A549 (cell line): Measurements from ENCODE around the gene NGLY1. TPM values are rescaled to one million over a fixed set of nuclear protein-coding genes. Genes with fewer than 3 reads are reported as not detected.

ENCODE experiments used
- ATAC-seq, 2 experiments: fragments of 200-7000 bp in 1 of 2; fragments of >200 bp in 1 of 2; cut with Nextera tagmentation in 1 of 2; cut with Tn5 transposase in 1 of 2; 3 replicates each; pipeline versions ENCODE4 v1.8.0 to v1.9.1; 2018 to 2020; ENCODE audit warnings: mild to moderate bottlenecking in 1 of 2, moderate library complexity in 1 of 2
- CTCF ChIA-PET: fragments of 300-600 bp; sonication (Branson Sonifier 250); formaldehyde crosslinking; extraction: SDS; loops from one replicate; lab custom pipeline; 2021; ENCODE audit warnings: antibody characterized with exemption, inconsistent platforms; lab: Yijun Ruan, JAX
- POLR2A ChIA-PET: fragments of 350-600 bp; formaldehyde crosslinking; extraction: SDS; loops from one replicate; lab custom pipeline; 2021; ENCODE audit warnings: antibody characterized with exemption, inconsistent platforms; lab: Yijun Ruan, JAX
- DNase-seq, 2 experiments: peaks; one replicate each; pipeline versions ENCODE4 v3.0.0 to v3.0.0-alpha.2; 2011 to 2016; ENCODE audit warnings: low read depth in 1 of 2, low spot score in 1 of 2
- FAIRE-seq: peaks from 2 replicates; lab custom pipeline; 2011; peaks lifted over from hg19 to GRCh38; lab: Jason Lieb, UNC
- H3K27ac ChIP-seq, 2 experiments: fragments of >200 bp; sonication (Bioruptor Twin); formaldehyde crosslinking; 3 replicates each; pipeline ENCODE4 v1.5.1; 2016 to 2017
- H3K4me1 ChIP-seq: fragments of >200 bp; sonication (Bioruptor Twin); formaldehyde crosslinking; 3 replicates; pipeline ENCODE4 v1.6.1; 2016
- H3K4me2 ChIP-seq: fragments of >200 bp; sonication (Bioruptor Twin); formaldehyde crosslinking; 3 replicates; pipeline ENCODE4 v1.6.1; 2016
- H3K4me3 ChIP-seq: fragments of >200 bp; sonication (Bioruptor Twin); formaldehyde crosslinking; 3 replicates; pipeline ENCODE4 v1.5.1; 2016
- H3K9me3 ChIP-seq: fragments of >200 bp; sonication (Bioruptor Twin); formaldehyde crosslinking; 3 replicates; pipeline ENCODE4 v1.6.1; 2016
- ATOH8 ChIP-seq: fragments of 250-450 bp; sonication (Bioruptor Pico); IDR thresholded peaks from 2 replicates; pipeline ENCODE4 v1.5.0; 2020; ENCODE audit warnings: low read depth, mild to moderate bottlenecking, moderate library complexity
- CBX2 ChIP-seq: fragments of 200-600 bp; sonication (generic); IDR thresholded peaks from 2 replicates; pipeline ENCODE4 v1.6.1; 2016; ENCODE audit warnings: low read depth, mild to moderate bottlenecking, borderline replicate concordance
- CEBPB ChIP-seq, 2 experiments: fragments of >200 bp in 1 of 2; sonication (Bioruptor Twin) in 1 of 2; formaldehyde crosslinking in 1 of 2; IDR thresholded peaks; 2 replicates each; pipeline ENCODE4 v1.6.1; 2012 to 2016
- CTCF ChIP-seq: fragments of >200 bp; sonication (Bioruptor Twin); formaldehyde crosslinking; IDR thresholded peaks from 3 replicates; pipeline ENCODE4 v1.5.1; 2016
- EP300 ChIP-seq, 2 experiments: fragments of >200 bp; sonication (Bioruptor Twin); formaldehyde crosslinking; IDR thresholded peaks; 2 replicates in 1 of 2; 3 replicates in 1 of 2; pipeline ENCODE4 v1.6.1; 2016 to 2017
- ESRRA ChIP-seq: fragments of 150-350 bp; IDR thresholded peaks from 2 replicates; pipeline ENCODE4 v1.6.1; 2014; ENCODE audit warnings: mild to moderate bottlenecking, low read length, borderline replicate concordance
- HOXB13 ChIP-seq: fragments of 250-450 bp; sonication (Bioruptor Pico); IDR thresholded peaks from 2 replicates; pipeline ENCODE4 v1.5.0; 2020; ENCODE audit warnings: low read depth, mild to moderate bottlenecking, moderate library complexity
- KDM5A ChIP-seq: fragments of 200-600 bp; sonication (generic); IDR thresholded peaks from 2 replicates; pipeline ENCODE4 v1.6.1; 2016; ENCODE audit warnings: antibody characterized with exemption, mild to moderate bottlenecking
- MAFK ChIP-seq: fragments of 450-650 bp; IDR thresholded peaks from 2 replicates; pipeline ENCODE4 v1.6.1; 2014; ENCODE audit not compliant: partially characterized antibody
- NPAS2 ChIP-seq: fragments of 250-450 bp; sonication (Bioruptor Pico); IDR thresholded peaks from 2 replicates; pipeline ENCODE4 v1.8.0; 2022; ENCODE audit warnings: mild to moderate bottlenecking, moderate library complexity, borderline replicate concordance
- PBX3 ChIP-seq: IDR thresholded peaks from 2 replicates; pipeline ENCODE4 v1.6.1; 2012
- RAD21 ChIP-seq, 2 experiments: fragments of >200 bp in 1 of 2; sonication (Bioruptor Twin) in 1 of 2; formaldehyde crosslinking in 1 of 2; IDR thresholded peaks in 1 of 2; conservative IDR thresholded peaks in 1 of 2; 2 replicates in 1 of 2; 3 replicates in 1 of 2; pipeline ENCODE4 v1.6.1; 2012 to 2018; ENCODE audit warnings: inconsistent platforms in 1 of 2
- RCOR1 ChIP-seq: fragments of 150-350 bp; IDR thresholded peaks from 2 replicates; pipeline ENCODE4 v1.6.1; 2014; ENCODE audit warnings: antibody characterized with exemption, low read length, low read depth
- RNF2 ChIP-seq: fragments of 200-600 bp; sonication (generic); IDR thresholded peaks from 2 replicates; pipeline ENCODE4 v1.6.1; 2016; ENCODE audit warnings: low read depth, mild to moderate bottlenecking, antibody characterized with exemption, moderate library complexity, borderline replicate concordance
- SMC3 ChIP-seq: fragments of >200 bp; sonication (Bioruptor Twin); formaldehyde crosslinking; IDR thresholded peaks from 3 replicates; pipeline ENCODE4 v1.6.1; 2018; ENCODE audit warnings: inconsistent platforms
- TP53 ChIP-seq: fragments of 250-450 bp; sonication (Bioruptor Pico); IDR thresholded peaks from 2 replicates; pipeline ENCODE4 v1.5.0; 2021; ENCODE audit warnings: mild to moderate bottlenecking, moderate library complexity
- ZSCAN20 ChIP-seq: fragments of 250-450 bp; sonication (Bioruptor Pico); IDR thresholded peaks from 2 replicates; pipeline ENCODE4 v1.8.0; 2022; ENCODE audit warnings: mild to moderate bottlenecking, moderate library complexity
- WGBS: methylation state at CpG from one replicate; pipeline ENCODE4 v1.1.6; 2017; ENCODE audit errors: missing lambda C conversion rate; 5-methylcytosine and 5-hydroxymethylcytosine counted together
- polyA plus RNA-seq, 4 experiments: library from polyadenylated mRNA; depleted of rRNA in 3 of 4; stranded (reverse); fragments of >200 nt; fragmentation: RNase III in 1 of 4; extraction: RNeasy Plus Mini Kit Qiagen cat#74134 plus additional on column Dnase treatment in 1 of 4; gene quantifications; 2 replicates in 3 of 4; 3 replicates in 1 of 4; pipeline ENCODE4 v1.2.3, GENCODE V29; 2011 to 2017
- TF ChIP-seq, protein P1 (sequence below): fragments of >200 bp; sonication (Bioruptor Twin); formaldehyde crosslinking; IDR thresholded peaks from 2 replicates; pipeline ENCODE4 v1.6.1; 2016
- TF ChIP-seq, protein P2 (sequence below): fragments of 200-600 bp; sonication (generic); IDR thresholded peaks from 2 replicates; pipeline ENCODE4 v1.6.1; 2016; ENCODE audit warnings: antibody characterized with exemption, mild to moderate bottlenecking, moderate library complexity
- TF ChIP-seq, protein P3 (sequence below): fragments of >200 bp; sonication (Bioruptor Twin); formaldehyde crosslinking; IDR thresholded peaks from 3 replicates; pipeline ENCODE4 v1.6.1; 2016

The NGLY1 gene
- polyA plus RNA-seq, 2 of the 4 experiments (the other 2 are of a cell fraction): 25.2 to 29.2 TPM

GRCh38 chr3:25725810-25726209 is 57.4 kb downstream of the NGLY1 start (continued):
- no peak for TF ChIP-seq NPAS2 (CRISPR knock-in tag)
- TF ChIP-seq, protein P1, sequence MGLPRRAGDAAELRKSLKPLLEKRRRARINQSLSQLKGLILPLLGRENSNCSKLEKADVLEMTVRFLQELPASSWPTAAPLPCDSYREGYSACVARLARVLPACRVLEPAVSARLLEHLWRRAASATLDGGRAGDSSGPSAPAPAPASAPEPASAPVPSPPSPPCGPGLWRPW: no peak
- TF ChIP-seq TP53 (CRISPR knock-in tag): no peak
- no peak for TF ChIP-seq CEBPB (IDR thresholded peaks at IDR 0.05)
- TF ChIP-seq, protein P2, sequence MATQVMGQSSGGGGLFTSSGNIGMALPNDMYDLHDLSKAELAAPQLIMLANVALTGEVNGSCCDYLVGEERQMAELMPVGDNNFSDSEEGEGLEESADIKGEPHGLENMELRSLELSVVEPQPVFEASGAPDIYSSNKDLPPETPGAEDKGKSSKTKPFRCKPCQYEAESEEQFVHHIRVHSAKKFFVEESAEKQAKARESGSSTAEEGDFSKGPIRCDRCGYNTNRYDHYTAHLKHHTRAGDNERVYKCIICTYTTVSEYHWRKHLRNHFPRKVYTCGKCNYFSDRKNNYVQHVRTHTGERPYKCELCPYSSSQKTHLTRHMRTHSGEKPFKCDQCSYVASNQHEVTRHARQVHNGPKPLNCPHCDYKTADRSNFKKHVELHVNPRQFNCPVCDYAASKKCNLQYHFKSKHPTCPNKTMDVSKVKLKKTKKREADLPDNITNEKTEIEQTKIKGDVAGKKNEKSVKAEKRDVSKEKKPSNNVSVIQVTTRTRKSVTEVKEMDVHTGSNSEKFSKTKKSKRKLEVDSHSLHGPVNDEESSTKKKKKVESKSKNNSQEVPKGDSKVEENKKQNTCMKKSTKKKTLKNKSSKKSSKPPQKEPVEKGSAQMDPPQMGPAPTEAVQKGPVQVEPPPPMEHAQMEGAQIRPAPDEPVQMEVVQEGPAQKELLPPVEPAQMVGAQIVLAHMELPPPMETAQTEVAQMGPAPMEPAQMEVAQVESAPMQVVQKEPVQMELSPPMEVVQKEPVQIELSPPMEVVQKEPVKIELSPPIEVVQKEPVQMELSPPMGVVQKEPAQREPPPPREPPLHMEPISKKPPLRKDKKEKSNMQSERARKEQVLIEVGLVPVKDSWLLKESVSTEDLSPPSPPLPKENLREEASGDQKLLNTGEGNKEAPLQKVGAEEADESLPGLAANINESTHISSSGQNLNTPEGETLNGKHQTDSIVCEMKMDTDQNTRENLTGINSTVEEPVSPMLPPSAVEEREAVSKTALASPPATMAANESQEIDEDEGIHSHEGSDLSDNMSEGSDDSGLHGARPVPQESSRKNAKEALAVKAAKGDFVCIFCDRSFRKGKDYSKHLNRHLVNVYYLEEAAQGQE: no peak
- TF ChIP-seq CTCF: no peak
- TF ChIP-seq, all 56 proteins: peak for 0

DNA sequence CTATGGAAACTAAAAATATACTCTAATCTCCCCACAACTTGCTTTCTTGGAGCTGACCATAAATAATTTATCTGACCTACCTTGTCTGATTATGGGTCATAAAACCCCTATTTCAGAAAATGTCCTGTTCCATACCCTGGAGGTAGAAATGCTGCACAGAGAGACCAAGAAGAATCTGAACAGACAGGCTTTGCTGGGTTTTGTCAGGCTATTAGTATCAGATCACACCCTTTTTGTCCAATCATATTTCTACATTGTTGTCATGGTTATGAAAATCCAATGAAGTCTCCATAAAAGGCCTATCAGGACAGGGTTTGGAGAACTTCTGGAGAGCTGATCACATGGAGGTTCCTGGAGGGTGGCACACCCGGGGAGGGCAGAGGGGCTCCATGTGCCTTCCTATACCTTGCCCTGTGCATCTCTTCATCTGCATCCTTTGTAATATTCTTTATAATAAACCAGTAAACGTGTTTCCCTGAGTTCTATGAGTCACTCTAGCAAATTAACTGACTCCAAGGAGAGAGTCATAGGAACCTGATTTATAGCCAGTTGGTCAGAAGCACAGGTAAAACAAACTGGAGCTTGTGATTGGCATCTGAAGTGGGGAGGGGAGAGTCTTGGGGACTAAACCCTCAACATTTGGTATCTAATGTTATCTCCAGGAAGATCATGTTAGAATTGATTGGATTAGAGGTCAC is 58.1 kb downstream of the NGLY1 start:
- no peak overlapping the region for H3K27ac ChIP-seq
- no peaks in the 10 kb centered on the region for H3K4me1 ChIP-seq
- POLR2A ChIA-PET: no interaction called here
- 85% methylated on average over 2 of the region's 2 CpGs for WGBS
- H3K4me3 ChIP-seq: no peak overlapping the region
- ATAC-seq: no peak
- no peak for TF ChIP-seq RNF2
- TF ChIP-seq CTCF: no peak
- no peak for TF ChIP-seq KDM5A
- TF ChIP-seq ZSCAN20 (CRISPR knock-in tag): no peak
- no peak for TF ChIP-seq RAD21 (conservative IDR thresholded peaks at IDR 0.05 in 1 of 2, IDR thresholded peaks at IDR 0.05 in 1 of 2)
- TF ChIP-seq EP300 (IDR thresholded peaks at IDR 0.05): no peak
- TF ChIP-seq CBX2: no peak
- TF ChIP-seq CEBPB (IDR thresholded peaks at IDR 0.05): no peak
- no peak for TF ChIP-seq ESRRA
- TF ChIP-seq ATOH8: no peak
- no peak for TF ChIP-seq SMC3
- TF ChIP-seq, protein P3, sequence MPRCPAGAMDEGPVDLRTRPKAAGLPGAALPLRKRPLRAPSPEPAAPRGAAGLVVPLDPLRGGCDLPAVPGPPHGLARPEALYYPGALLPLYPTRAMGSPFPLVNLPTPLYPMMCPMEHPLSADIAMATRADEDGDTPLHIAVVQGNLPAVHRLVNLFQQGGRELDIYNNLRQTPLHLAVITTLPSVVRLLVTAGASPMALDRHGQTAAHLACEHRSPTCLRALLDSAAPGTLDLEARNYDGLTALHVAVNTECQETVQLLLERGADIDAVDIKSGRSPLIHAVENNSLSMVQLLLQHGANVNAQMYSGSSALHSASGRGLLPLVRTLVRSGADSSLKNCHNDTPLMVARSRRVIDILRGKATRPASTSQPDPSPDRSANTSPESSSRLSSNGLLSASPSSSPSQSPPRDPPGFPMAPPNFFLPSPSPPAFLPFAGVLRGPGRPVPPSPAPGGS: no peak
- no peak for TF ChIP-seq MAFK
- TF ChIP-seq RCOR1: no peak
- TF ChIP-seq HOXB13 (CRISPR knock-in tag): no peak
- no peak for TF ChIP-seq PBX3
- H3K9me3 ChIP-seq: no peaks in the 10 kb centered on the region
- no peak for DNase-seq
- no peak overlapping the region for H3K4me2 ChIP-seq
- FAIRE-seq: no peak
- CTCF ChIA-PET: interaction anchor here (1.0 kb wide), 1 partner anchor 77 kb away, joined by 3 read pairs; no protein-coding TSS in a partner anchor
